Psoas muscle (tissue), 8 donors: ENCODE results near the gene MAML3. TPM values are rescaled to one million over a fixed set of nuclear protein-coding genes. Genes with fewer than 3 reads are reported as not detected.

Source experiments
- ATAC-seq, 4 donors: fragments of 200-7000 bp; cut with Tn5 transposase; one replicate each; pipeline ENCODE4 v1.9.1; 2020; ENCODE audit warnings: moderate library complexity in 3 of 4, mild to moderate bottlenecking in 2 of 4
- DNase-seq, 2 donors: peaks; one replicate each; pipeline ENCODE4 v3.0.0-alpha.2; 2020
- H3K27ac ChIP-seq: fragments of 200-600 bp; one replicate; pipeline ENCODE4 v1.8.0; 2022
- H3K27me3 ChIP-seq, 3 donors: fragments of 200-600 bp in 1 of 3; one replicate each; pipeline versions ENCODE4 v1.6.1 to v1.8.0; 2013 to 2022; ENCODE audit warnings: low read length in 2 of 3, mild to moderate bottlenecking in 2 of 3, moderate library complexity in 1 of 3; ENCODE audit not compliant: insufficient read depth in 3 of 3
- H3K36me3 ChIP-seq, 2 donors: fragments of 200-600 bp in 1 of 2; one replicate each; pipeline versions ENCODE4 v1.6.1 to v1.8.0; 2013 to 2022; ENCODE audit warnings: low read depth in 1 of 2, mild to moderate bottlenecking in 1 of 2, moderate library complexity in 1 of 2; ENCODE audit not compliant: insufficient read depth in 1 of 2
- H3K4me1 ChIP-seq: fragments of 200-600 bp; one replicate; pipeline ENCODE4 v1.8.0; 2022
- H3K4me3 ChIP-seq: fragments of 200-600 bp; one replicate; pipeline ENCODE4 v1.8.0; 2022; ENCODE audit warnings: mild to moderate bottlenecking
- H3K9me3 ChIP-seq: fragments of 200-600 bp; one replicate; pipeline ENCODE4 v1.8.0; 2022
- WGBS, 3 donors: extraction: QIAGEN DNeasy Blood & Tissue Kit; methylation state at CpG; one replicate each; pipeline versions ENCODE4 v1.1.6 to v1.1.7; 2013; 5-methylcytosine and 5-hydroxymethylcytosine counted together
- intact Hi-C, 2 donors: fragments of 100-400 bp; cut with DNase I; formaldehyde crosslinking; loops; one replicate each; pipeline versions ENCODE4 v1.11.0 to v1.14.2; 2022
- polyA plus RNA-seq, 3 donors: library from polyadenylated mRNA; stranded (reverse); fragments of 200-250 nt; gene quantifications; one replicate each; pipeline ENCODE4 v1.2.3, GENCODE V29; 2013
- total RNA-seq, 4 donors: library from RNA; stranded (reverse); fragmentation: NEBNext Ultra II Directional in 2 of 4; extraction: Animal tissue kit (Norgen Biotek cat#: 25700) in 2 of 4; gene quantifications; one replicate each; pipeline versions ENCODE4 v1.2.1 to v1.2.4, GENCODE V29; 2021 to 2023
- TF ChIP-seq, protein P1 (sequence below): fragments of 200-600 bp; IDR thresholded peaks from one replicate; pipeline ENCODE4 v1.8.0; 2022; ENCODE audit warnings: antibody characterized with exemption
- donor health status: healthy with polysubstance abuse.
- donor health status: DM: no; HTN: no; CAD: no; lungs with moderate emphysema.
- donor health status: Bipolar disorder and iron deficiency.
- donor health status: healthy.
- donor health status: DM: yes; HTN: yes; CAD: no.
- donor health status: DM: no; HTN: no; CAD: no.
- donor health status: DM: no; HTN: no; CAD: no.
- donor health status: DM: yes; HTN: yes; CAD: no.

Gene MAML3
- total and polyA plus RNA-seq, 7 donors = 0.43 to 2.7 (median 0.74) TPM

DNA sequence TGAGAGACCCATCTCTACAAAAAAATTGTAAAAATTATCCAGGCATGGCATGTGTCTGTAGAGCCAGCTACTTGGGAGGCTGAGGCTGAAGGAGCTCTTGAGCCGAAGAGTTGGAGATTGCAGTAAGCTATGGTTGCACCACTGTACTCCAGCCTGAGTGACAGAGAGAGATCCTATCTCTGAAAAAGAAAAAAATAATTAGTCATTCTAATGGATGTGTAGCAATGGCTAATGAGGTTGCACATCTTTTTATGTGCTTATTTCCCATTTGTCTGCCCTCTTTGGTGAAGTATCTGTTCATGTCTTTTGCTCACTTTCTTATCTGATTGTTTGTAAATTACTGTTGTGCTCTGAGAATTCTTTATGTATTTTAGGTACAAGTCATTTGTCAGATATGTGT lies 19.0 kb upstream of the MAML3 start:
- WGBS, 3 donors = 88 to 100% (median 93%) methylated on average over 1 of the region's 1 CpG
- Histone ChIP-seq H3K4me3 (no peak overlapping the region), H3K27me3 (no peaks in the 10 kb centered on the region), H3K4me1 (no peaks in the 10 kb centered on the region), H3K9me3 (no peaks in the 10 kb centered on the region), H3K36me3 (no peaks in the 10 kb centered on the region), H3K27ac (no peak overlapping the region)
- no peak for DNase-seq
- TF ChIP-seq, protein P1, sequence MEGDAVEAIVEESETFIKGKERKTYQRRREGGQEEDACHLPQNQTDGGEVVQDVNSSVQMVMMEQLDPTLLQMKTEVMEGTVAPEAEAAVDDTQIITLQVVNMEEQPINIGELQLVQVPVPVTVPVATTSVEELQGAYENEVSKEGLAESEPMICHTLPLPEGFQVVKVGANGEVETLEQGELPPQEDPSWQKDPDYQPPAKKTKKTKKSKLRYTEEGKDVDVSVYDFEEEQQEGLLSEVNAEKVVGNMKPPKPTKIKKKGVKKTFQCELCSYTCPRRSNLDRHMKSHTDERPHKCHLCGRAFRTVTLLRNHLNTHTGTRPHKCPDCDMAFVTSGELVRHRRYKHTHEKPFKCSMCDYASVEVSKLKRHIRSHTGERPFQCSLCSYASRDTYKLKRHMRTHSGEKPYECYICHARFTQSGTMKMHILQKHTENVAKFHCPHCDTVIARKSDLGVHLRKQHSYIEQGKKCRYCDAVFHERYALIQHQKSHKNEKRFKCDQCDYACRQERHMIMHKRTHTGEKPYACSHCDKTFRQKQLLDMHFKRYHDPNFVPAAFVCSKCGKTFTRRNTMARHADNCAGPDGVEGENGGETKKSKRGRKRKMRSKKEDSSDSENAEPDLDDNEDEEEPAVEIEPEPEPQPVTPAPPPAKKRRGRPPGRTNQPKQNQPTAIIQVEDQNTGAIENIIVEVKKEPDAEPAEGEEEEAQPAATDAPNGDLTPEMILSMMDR = no peak
- ATAC-seq = no peak
- intact Hi-C loops = no loop called here

DNA sequence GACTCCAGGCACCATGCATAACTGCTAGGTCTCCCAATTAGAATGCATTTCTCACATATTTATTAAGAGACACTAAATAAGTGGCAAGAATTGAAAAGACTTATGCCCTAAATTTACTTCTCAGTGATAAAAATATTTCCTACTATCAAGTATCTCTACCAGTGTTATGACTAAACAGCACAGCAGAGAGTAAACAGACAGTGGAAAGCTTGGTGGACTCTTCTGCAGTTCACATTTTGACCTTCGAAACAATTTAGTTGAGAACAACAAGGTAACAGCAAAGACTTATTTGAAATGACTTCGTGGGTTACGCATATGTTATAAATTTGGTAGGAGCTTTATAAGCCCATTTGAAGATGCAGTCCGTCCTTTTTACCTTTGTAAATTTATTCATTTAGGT lies 16.3 kb upstream of the MAML3 start:
- Histone ChIP-seq H3K4me3 (no peak overlapping the region), H3K27ac (no peak overlapping the region), H3K36me3 (no peaks in the 10 kb centered on the region), H3K27me3 (no peaks in the 10 kb centered on the region), H3K9me3 (no peaks in the 10 kb centered on the region), H3K4me1 (no peaks in the 10 kb centered on the region)
- ATAC-seq = no peak
- intact Hi-C loops = no loop called here
- no peak for DNase-seq
- TF ChIP-seq, protein P1 = no peak
- 95 to 97% (median 96%) methylated on average over 4 of the region's 4 CpGs for WGBS, 3 donors

DNA sequence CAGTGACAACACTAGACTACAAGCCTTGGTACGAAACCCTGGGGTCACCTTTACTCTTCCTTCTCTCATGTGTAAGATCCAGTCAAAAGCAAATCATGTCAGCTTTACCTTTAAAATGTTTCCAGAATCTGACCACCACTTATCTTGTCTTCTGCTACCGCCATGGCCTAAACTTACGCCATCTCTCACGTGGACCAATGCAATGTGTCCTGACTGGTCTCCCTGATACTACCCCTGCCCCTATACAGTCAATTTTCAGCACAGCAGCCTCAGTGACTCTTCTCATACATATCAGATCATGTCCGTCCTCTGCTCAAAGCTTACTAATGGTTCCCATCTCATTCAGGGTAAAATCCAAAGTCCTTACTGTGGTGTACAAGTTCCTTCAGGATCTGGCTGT lies 15.0 kb upstream of the MAML3 start:
- Histone ChIP-seq H3K27ac (no peak overlapping the region), H3K4me1 (no peaks in the 10 kb centered on the region), H3K27me3 (no peaks in the 10 kb centered on the region), H3K4me3 (no peak overlapping the region), H3K9me3 (no peaks in the 10 kb centered on the region), H3K36me3 (no peaks in the 10 kb centered on the region)
- 96 to 97% (median 96%) methylated on average over 5 of the region's 5 CpGs for WGBS, 3 donors
- DNase-seq = no peak
- intact Hi-C loops = no loop called here
- TF ChIP-seq, protein P1 = no peak
- no peak for ATAC-seq

DNA sequence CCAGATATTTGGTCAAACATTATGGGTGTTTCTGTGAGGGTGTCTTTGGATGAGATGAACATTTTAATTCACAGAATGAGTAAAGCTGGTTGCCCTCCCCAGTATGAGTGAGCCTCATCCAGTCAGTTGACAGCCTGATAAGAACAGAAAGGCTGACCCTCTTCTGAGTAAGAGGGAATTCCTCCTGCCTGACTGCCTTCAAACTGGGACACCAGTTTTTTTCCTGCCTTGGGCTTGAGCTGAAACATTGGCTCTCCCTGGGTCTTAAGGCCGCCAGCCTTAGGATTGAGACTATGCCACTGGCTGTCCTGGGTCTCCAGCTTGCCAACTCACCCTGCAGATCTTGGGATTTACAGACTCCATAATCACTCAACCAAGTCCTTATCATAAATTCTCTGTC lies 14.5 kb upstream of the MAML3 start:
- WGBS, 3 donors = 100% methylated on average over 1 of the region's 1 CpG
- ATAC-seq = no peak

More for the DNA sequence above, 14.5 kb upstream of the MAML3 start:
- Histone ChIP-seq H3K27me3 (no peaks in the 10 kb centered on the region), H3K4me3 (no peak overlapping the region), H3K27ac (no peak overlapping the region), H3K9me3 (no peaks in the 10 kb centered on the region), H3K36me3 (no peaks in the 10 kb centered on the region), H3K4me1 (no peaks in the 10 kb centered on the region)
- TF ChIP-seq, protein P1 = no peak
- no peak for DNase-seq
- intact Hi-C loops = no loop called here
